IMR-90 (cell line): Measurements from ENCODE around the gene CCDC138. TPM values are rescaled to one million over a fixed set of nuclear protein-coding genes. Genes with fewer than 3 reads are reported as not detected.

Source experiments
- ATAC-seq: fragments of 200-7000 bp; cut with Tn5 transposase; 2 replicates; pipeline ENCODE4 v1.9.1; 2020; ENCODE audit warnings: low read depth, mild to moderate bottlenecking, moderate library complexity
- BruUV-seq: library from RNA; stranded (reverse); fragments of 400-500 nt; replicated peaks from 2 replicates; lab custom pipeline; 2021; lab: Mats Ljungman, UMichigan
- CTCF ChIA-PET: fragments of 300-600 bp; formaldehyde crosslinking; extraction: SDS; loops from one replicate; lab custom pipeline; 2021; ENCODE audit warnings: antibody characterized with exemption; lab: Yijun Ruan, JAX
- POLR2A ChIA-PET: fragments of 300-600 bp; sonication (Branson Sonifier 250); formaldehyde crosslinking; loops from one replicate; lab custom pipeline; 2022; ENCODE audit warnings: antibody characterized with exemption; ENCODE audit not compliant: unreplicated experiment; lab: Charles Lee
- DNase-seq: peaks from one replicate; pipeline ENCODE4 v3.0.0; 2013
- H2AFZ ChIP-seq: replicated peaks from 2 replicates; pipeline ENCODE3; 2013; ENCODE audit warnings: low read length, mild to moderate bottlenecking; ENCODE audit not compliant: poor library complexity
- H2AK5ac ChIP-seq: 2 replicates; pipeline ENCODE4 v1.6.1; 2013; ENCODE audit warnings: low read depth, low read length, inconsistent platforms
- H2AK9ac ChIP-seq: replicated peaks from 2 replicates; pipeline ENCODE3; 2013; ENCODE audit warnings: mild to moderate bottlenecking, low read depth, low read length, moderate library complexity; ENCODE audit not compliant: poor library complexity
- H2BK120ac ChIP-seq: 2 replicates; pipeline ENCODE4 v1.6.1; 2013; ENCODE audit warnings: low read depth, low read length, inconsistent platforms
- H2BK15ac ChIP-seq: 3 replicates; pipeline ENCODE4 v1.6.1; 2013; ENCODE audit warnings: low read depth, low read length, inconsistent platforms
- H2BK20ac ChIP-seq: 2 replicates; pipeline ENCODE4 v1.6.1; 2013; ENCODE audit warnings: low read depth, mild to moderate bottlenecking, inconsistent platforms, low read length, moderate library complexity
- H2BK5ac ChIP-seq: 2 replicates; pipeline ENCODE4 v1.6.1; 2013; ENCODE audit warnings: mild to moderate bottlenecking, low read depth, low read length, inconsistent platforms; ENCODE audit not compliant: poor library complexity, severe bottlenecking
- H3K14ac ChIP-seq: replicated peaks from 2 replicates; pipeline ENCODE4 v1.6.1; 2013; ENCODE audit warnings: low read depth, low read length, inconsistent platforms
- H3K18ac ChIP-seq: 2 replicates; pipeline ENCODE4 v1.6.1; 2013; ENCODE audit warnings: low read depth, low read length, control low read depth
- H3K23ac ChIP-seq: 2 replicates; pipeline ENCODE4 v1.6.1; 2013; ENCODE audit warnings: low read depth, low read length, inconsistent platforms
- H3K27ac ChIP-seq: 2 replicates; pipeline ENCODE4 v1.5.1; 2013; ENCODE audit warnings: mild to moderate bottlenecking, control low read depth, low read length; ENCODE audit not compliant: insufficient read depth
- H3K27me3 ChIP-seq: 2 replicates; pipeline ENCODE4 v1.6.1; 2013; ENCODE audit warnings: low read length; ENCODE audit not compliant: control insufficient read depth, insufficient read depth
- H3K36me3 ChIP-seq: 2 replicates; pipeline ENCODE4 v1.6.1; 2013; ENCODE audit warnings: low read length, mixed read lengths; ENCODE audit not compliant: control insufficient read depth, insufficient read depth
- H3K4ac ChIP-seq: 2 replicates; pipeline ENCODE4 v1.6.1; 2013; ENCODE audit warnings: low read depth, low read length, inconsistent platforms
- H3K4me1 ChIP-seq: 2 replicates; pipeline ENCODE4 v1.6.1; 2013; ENCODE audit warnings: low read length, mixed read lengths; ENCODE audit not compliant: control insufficient read depth, insufficient read depth
- H3K4me2 ChIP-seq: 2 replicates; pipeline ENCODE4 v1.6.1; 2013; ENCODE audit warnings: low read depth, mild to moderate bottlenecking, control low read depth, low read length, moderate library complexity
- H3K4me3 ChIP-seq: 2 replicates; pipeline ENCODE4 v1.5.1; 2013; ENCODE audit warnings: low read depth, mild to moderate bottlenecking, control low read depth, low read length, moderate library complexity; ENCODE audit not compliant: insufficient read depth
- H3K56ac ChIP-seq: 2 replicates; pipeline ENCODE4 v1.6.1; 2013; ENCODE audit warnings: low read length, inconsistent platforms; ENCODE audit not compliant: insufficient read depth; ENCODE audit errors: extremely low read depth
- H3K79me1 ChIP-seq, 2 experiments: 2 replicates each; pipeline ENCODE4 v1.6.1; 2013; ENCODE audit warnings: low read length in 2 of 2, inconsistent platforms in 1 of 2, low read depth in 1 of 2
- H3K9ac ChIP-seq: 2 replicates; pipeline ENCODE4 v1.6.1; 2013; ENCODE audit warnings: low read depth, low read length, control low read depth
- H3K9me1 ChIP-seq: 2 replicates; pipeline ENCODE4 v1.6.1; 2013; ENCODE audit warnings: low read length, inconsistent platforms; ENCODE audit not compliant: insufficient read depth
- H3K9me3 ChIP-seq: 2 replicates; pipeline ENCODE4 v1.6.1; 2013; ENCODE audit warnings: low read length; ENCODE audit not compliant: control insufficient read depth, insufficient read depth
- H4K20me1 ChIP-seq: 2 replicates; pipeline ENCODE4 v1.6.1; 2013; ENCODE audit warnings: low read length, inconsistent platforms; ENCODE audit not compliant: insufficient read depth
- H4K5ac ChIP-seq: 2 replicates; pipeline ENCODE4 v1.6.1; 2013; ENCODE audit warnings: mild to moderate bottlenecking, low read depth, low read length, control low read depth
- H4K8ac ChIP-seq, 2 experiments: 2 replicates each; pipeline ENCODE4 v1.6.1; 2013; ENCODE audit warnings: low read depth in 2 of 2, low read length in 2 of 2, control low read depth in 1 of 2, inconsistent platforms in 1 of 2
- H4K91ac ChIP-seq: 2 replicates; pipeline ENCODE4 v1.6.1; 2013; ENCODE audit warnings: low read depth, low read length, inconsistent platforms; ENCODE audit not compliant: insufficient read depth
- BHLHE40 ChIP-seq: fragments of 150-350 bp; IDR thresholded peaks from 2 replicates; pipeline ENCODE4 v1.6.1; 2016; ENCODE audit warnings: mild to moderate bottlenecking, low read depth, low read length
- CEBPB ChIP-seq: IDR thresholded peaks from 2 replicates; pipeline ENCODE4 v1.6.1; 2012; ENCODE audit warnings: low read depth, low read length, improper control_type of control experiment
- CHD1 ChIP-seq: IDR thresholded peaks from 2 replicates; pipeline ENCODE4 v1.6.1; 2012; ENCODE audit warnings: low read depth, low read length, improper control_type of control experiment
- CTCF ChIP-seq: conservative IDR thresholded peaks from 2 replicates; pipeline ENCODE4 v1.5.1; 2012; ENCODE audit warnings: mild to moderate bottlenecking, low read depth, low read length, improper control_type of control experiment
- ELK1 ChIP-seq: fragments of 150-350 bp; IDR thresholded peaks from 2 replicates; pipeline ENCODE4 v1.6.1; 2016; ENCODE audit warnings: low read depth, mild to moderate bottlenecking, low read length, moderate library complexity, borderline replicate concordance
- FOS ChIP-seq: fragments of 150-350 bp; IDR thresholded peaks from 2 replicates; pipeline ENCODE4 v1.6.1; 2016; ENCODE audit warnings: low read depth, low read length
- MAZ ChIP-seq: IDR thresholded peaks from 2 replicates; pipeline ENCODE4 v1.6.1; 2012; ENCODE audit warnings: low read depth, mild to moderate bottlenecking, low read length, improper control_type of control experiment, moderate library complexity, borderline replicate concordance
- MXI1 ChIP-seq: IDR thresholded peaks from 2 replicates; pipeline ENCODE4 v1.6.1; 2012; ENCODE audit warnings: low read depth, mild to moderate bottlenecking, low read length, moderate library complexity, borderline replicate concordance
- NFE2L2 ChIP-seq: fragments of 150-350 bp; IDR thresholded peaks from 2 replicates; pipeline ENCODE4 v1.6.1; 2016; ENCODE audit warnings: low read depth, mild to moderate bottlenecking, low read length
- RAD21 ChIP-seq: IDR thresholded peaks from 2 replicates; pipeline ENCODE4 v1.6.1; 2012; ENCODE audit warnings: low read length, improper control_type of control experiment
- RCOR1 ChIP-seq: IDR thresholded peaks from 2 replicates; pipeline ENCODE4 v1.6.1; 2012; ENCODE audit warnings: mild to moderate bottlenecking, low read length, improper control_type of control experiment; ENCODE audit not compliant: insufficient replicate concordance
- RFX5 ChIP-seq: IDR thresholded peaks from 2 replicates; pipeline ENCODE4 v1.8.0; 2012; ENCODE audit warnings: low read depth, mild to moderate bottlenecking, low read length, moderate library complexity
- SMC3 ChIP-seq: fragments of 150-350 bp; IDR thresholded peaks from 2 replicates; pipeline ENCODE4 v1.6.1; 2016; ENCODE audit warnings: low read depth, mild to moderate bottlenecking, antibody characterized with exemption, low read length, moderate library complexity
- WGBS, 2 experiments: methylation state at CpG; one replicate each; pipeline versions ENCODE4 v1.1.5 to v1.1.7; 2013; ENCODE audit warnings: missing lambda C conversion rate in 2 of 2; ENCODE audit not compliant: insufficient read length in 1 of 2; ENCODE audit errors: extremely low coverage in 2 of 2; 5-methylcytosine and 5-hydroxymethylcytosine counted together
- dilution Hi-C: fragments of 300-500 bp; cut with HindIII; formaldehyde crosslinking; loops from one replicate; pipeline ENCODE4 v1.14.3; 2018; ENCODE audit warnings: low sequenced_read_pairs; ENCODE audit not compliant: unreplicated experiment
- in situ Hi-C: fragments of 300-500 bp; cut with MboI; formaldehyde crosslinking; loops from 3 replicates; pipeline ENCODE4 v1.14.3; 2019; ENCODE audit warnings: low sequenced_read_pairs, inconsistent platforms, mixed read lengths
- intact Hi-C: fragments of 100-400 bp; cut with micrococcal nuclease; formaldehyde crosslinking; loops from 2 replicates; pipeline ENCODE4 v1.10.0; 2022
- polyA plus RNA-seq, 3 experiments: library from polyadenylated mRNA; depleted of rRNA; stranded (reverse); fragments of >200 nt; gene quantifications; 2 replicates each; pipeline ENCODE4 v1.2.3, GENCODE V29; 2012; ENCODE audit warnings: low replicate concordance in 1 of 3
- total RNA-seq: library from RNA; depleted of rRNA; stranded (reverse); fragments of >200 nt; gene quantifications from 2 replicates; pipeline ENCODE4 v1.2.3, GENCODE V29; 2012
- TF ChIP-seq, protein P1 (sequence below): fragments of 150-350 bp; IDR thresholded peaks from 2 replicates; pipeline ENCODE4 v1.6.1; 2017; ENCODE audit warnings: mild to moderate bottlenecking, antibody characterized with exemption, low read length, low read depth

The CCDC138 gene
- total and polyA plus RNA-seq, 2 of the 4 experiments (the other 2 are of a cell fraction) = 1.5 to 2.9 TPM

DNA sequence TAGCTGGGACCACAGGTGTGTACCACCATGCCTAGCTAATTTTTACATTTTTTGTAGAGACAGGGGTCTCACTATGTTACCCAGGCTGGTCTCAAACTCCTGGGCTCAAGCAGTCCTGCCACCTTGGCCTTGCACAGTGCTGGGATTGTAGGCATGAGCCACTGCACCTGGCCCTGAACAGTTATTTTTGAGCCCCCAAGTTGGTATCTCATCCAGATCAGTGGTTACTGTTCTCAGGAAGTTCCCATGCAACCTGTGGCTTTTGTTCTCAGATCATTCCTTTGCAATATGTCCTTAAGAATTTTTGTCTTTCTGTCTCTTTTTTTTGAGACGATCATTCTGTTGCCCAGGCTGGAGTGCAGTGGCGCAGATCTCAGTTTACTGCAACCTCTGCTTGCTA, 7.7 kb upstream of the CCDC138 start:
- Histone ChIP-seq H2AK5ac (no peak overlapping the region; the same call in 1 of the 2 replicates), H3K14ac (no peak overlapping the region), H3K27ac (no peak overlapping the region), H3K36me3 (peaks cover 20% of the 10 kb centered on the region), H2BK5ac (no peak overlapping the region), H3K79me1 (peaks cover 3 to 9% of the 10 kb centered on the region in 2 experiments; a peak in 1 of 4 replicates), H2AK9ac (no peak overlapping the region), H3K4me1 (no peaks in the 10 kb centered on the region), H3K9me1 (no peaks in the 10 kb centered on the region), H3K56ac (no peak overlapping the region), H4K91ac (no peak overlapping the region), H3K18ac (no peak overlapping the region), H4K8ac (no peak overlapping the region), H2BK120ac (no peak overlapping the region), H3K27me3 (no peaks in the 10 kb centered on the region), H3K4me2 (no peak overlapping the region), H3K23ac (no peak overlapping the region), H4K5ac (no peak overlapping the region), H3K4ac (no peak overlapping the region), H2BK20ac (no peak overlapping the region), H3K9ac (no peak overlapping the region), H3K4me3 (no peak overlapping the region), H4K20me1 (no peaks in the 10 kb centered on the region), H3K9me3 (no peaks in the 10 kb centered on the region), H2AFZ (no peak overlapping the region), H2BK15ac (no peak overlapping the region)
- no peak for DNase-seq
- ChIA-PET CTCF (no interaction called here), POLR2A (no interaction called here)
- no TSS peak for BruUV-seq
- TF ChIP-seq CEBPB (no peak), RCOR1 (no peak), SMC3 (no peak), RAD21 (no peak), CHD1 (no peak), FOS (no peak), RFX5 (no peak), NFE2L2 (no peak), ELK1 (no peak), MXI1 (no peak), BHLHE40 (no peak), CTCF (no peak), MAZ (no peak)
- TF ChIP-seq, protein P1, sequence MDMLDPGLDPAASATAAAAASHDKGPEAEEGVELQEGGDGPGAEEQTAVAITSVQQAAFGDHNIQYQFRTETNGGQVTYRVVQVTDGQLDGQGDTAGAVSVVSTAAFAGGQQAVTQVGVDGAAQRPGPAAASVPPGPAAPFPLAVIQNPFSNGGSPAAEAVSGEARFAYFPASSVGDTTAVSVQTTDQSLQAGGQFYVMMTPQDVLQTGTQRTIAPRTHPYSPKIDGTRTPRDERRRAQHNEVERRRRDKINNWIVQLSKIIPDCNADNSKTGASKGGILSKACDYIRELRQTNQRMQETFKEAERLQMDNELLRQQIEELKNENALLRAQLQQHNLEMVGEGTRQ = no peak
- WGBS, 2 experiments = 100% methylated on average over 1 of the region's 2 CpGs; no CpG with 5 or more reads in 1 of the 2 experiments
- dilution Hi-C loops (no loop called here), intact Hi-C loops (no loop called here), in situ Hi-C loops (no loop called here)
- ATAC-seq = no peak
